ENCODE measurements around the gene ERCC3. TPM values are rescaled to one million over a fixed set of nuclear protein-coding genes. Genes with fewer than 3 reads are reported as not detected.

The ERCC3 gene
- total RNA-seq, 4 donors from 2014 or later, result 25.9 to 293 (median 57.8) TPM

DNA sequence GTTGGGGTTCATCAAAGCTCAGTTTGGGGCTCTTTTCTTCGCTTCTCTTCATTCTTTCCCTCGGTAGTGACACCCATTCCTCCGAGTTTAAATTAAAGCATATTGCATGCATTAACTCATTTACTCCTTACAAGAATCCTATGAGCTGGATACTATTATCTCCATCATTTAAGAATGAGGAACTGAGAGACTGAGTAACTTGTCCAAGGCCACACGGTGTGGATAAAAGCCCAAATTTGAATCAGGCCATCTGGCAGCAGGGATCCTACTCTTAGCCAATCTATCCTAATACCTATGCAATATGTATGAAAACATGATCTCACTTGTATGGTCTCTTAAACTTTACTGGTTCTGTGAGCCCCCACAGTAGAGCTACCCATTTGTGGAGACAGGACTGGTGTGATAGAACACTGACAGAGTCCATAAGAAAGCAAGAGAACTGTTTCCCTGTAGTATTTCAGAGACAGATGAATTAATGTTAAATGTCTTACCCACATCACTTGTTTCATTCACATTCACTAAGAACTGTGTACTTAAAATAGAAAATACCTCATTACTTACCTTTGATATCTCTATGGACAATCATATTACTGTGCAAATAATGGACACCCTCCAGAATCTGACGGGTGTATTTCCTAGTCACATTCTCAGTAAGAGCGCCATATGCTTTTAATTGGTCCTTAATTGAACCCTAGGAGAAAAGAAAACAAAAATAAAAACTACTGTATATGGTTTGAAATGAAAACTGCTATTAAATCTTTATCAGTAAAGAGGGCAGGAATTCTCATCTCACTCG, 20.4 kb upstream of the ERCC3 start:
- no peak for DNase-seq
- peaks cover 0 to 93% (median 0%) of the 10 kb centered on the region in 3 donors for H3K36me3 ChIP-seq
- H3K27ac ChIP-seq, result no peak overlapping the region

DNA sequence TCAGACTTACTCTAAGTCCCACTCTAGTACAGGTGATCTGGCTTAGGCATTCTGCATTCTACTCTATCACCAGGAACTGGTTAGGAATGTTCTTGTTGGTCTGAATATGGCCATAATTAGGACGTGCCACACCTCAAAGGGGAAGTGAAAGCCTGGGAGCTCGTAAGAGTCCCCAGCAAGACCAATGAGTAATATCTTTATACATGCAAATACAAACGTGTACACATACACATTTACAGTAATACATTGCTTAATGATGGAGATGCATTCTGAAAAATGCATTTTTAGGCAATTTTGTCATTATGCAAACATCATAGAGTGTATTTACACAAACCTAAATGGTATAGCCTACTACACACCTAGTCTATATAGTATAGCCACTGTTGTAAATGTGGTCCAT, 19.5 kb upstream of the ERCC3 start:
- H3K4me3 ChIP-seq, result no peak overlapping the region
- TF ChIP-seq POLR2A (IDR thresholded peaks at IDR 0.05), result no peak
- TF ChIP-seq, protein P1, sequence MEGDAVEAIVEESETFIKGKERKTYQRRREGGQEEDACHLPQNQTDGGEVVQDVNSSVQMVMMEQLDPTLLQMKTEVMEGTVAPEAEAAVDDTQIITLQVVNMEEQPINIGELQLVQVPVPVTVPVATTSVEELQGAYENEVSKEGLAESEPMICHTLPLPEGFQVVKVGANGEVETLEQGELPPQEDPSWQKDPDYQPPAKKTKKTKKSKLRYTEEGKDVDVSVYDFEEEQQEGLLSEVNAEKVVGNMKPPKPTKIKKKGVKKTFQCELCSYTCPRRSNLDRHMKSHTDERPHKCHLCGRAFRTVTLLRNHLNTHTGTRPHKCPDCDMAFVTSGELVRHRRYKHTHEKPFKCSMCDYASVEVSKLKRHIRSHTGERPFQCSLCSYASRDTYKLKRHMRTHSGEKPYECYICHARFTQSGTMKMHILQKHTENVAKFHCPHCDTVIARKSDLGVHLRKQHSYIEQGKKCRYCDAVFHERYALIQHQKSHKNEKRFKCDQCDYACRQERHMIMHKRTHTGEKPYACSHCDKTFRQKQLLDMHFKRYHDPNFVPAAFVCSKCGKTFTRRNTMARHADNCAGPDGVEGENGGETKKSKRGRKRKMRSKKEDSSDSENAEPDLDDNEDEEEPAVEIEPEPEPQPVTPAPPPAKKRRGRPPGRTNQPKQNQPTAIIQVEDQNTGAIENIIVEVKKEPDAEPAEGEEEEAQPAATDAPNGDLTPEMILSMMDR (IDR thresholded peaks at IDR 0.05), result no peak
- no peak for DNase-seq

More for the DNA sequence above, 20.4 kb upstream of the ERCC3 start:
- Histone ChIP-seq H3K4me3 (no peak overlapping the region), H3K9me3 (no peaks in the 10 kb centered on the region), H3K4me1 (no peaks in the 10 kb centered on the region), H3K27me3 (no peaks in the 10 kb centered on the region)
- no peak for TF ChIP-seq POLR2A (IDR thresholded peaks at IDR 0.05)
- TF ChIP-seq, protein P1 (IDR thresholded peaks at IDR 0.05), result no peak

DNA sequence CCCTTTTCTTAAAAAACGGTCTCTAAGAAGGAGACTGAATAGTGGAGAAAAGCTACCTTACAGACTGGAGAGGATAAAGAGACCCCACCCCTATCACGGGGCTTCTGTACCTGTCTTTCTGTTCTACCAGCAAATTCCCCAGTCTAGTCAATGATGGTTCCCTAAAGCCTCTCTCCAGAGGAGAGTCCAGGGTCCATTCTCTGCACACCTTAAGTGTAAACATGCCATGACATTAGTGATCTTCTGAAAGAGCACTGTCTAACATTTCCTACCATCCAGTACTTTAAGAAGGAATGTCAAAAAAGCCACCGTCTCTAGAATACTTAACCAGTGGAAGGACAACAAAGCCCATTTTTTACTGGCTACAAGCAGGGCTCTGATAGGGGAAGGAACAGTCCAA, 17.0 kb upstream of the ERCC3 start:
- H3K27me3 ChIP-seq, result no peaks in the 10 kb centered on the region
- no peaks in the 10 kb centered on the region for H3K9me3 ChIP-seq
- no peaks in the 10 kb centered on the region for H3K4me1 ChIP-seq
- H3K4me3 ChIP-seq, result no peak overlapping the region
- TF ChIP-seq, protein P1 (IDR thresholded peaks at IDR 0.05), result no peak
- DNase-seq, result no peak
- no peak overlapping the region for H3K27ac ChIP-seq
- peaks cover 0 to 88% (median 0%) of the 10 kb centered on the region in 3 donors for H3K36me3 ChIP-seq

More for the DNA sequence above, 19.5 kb upstream of the ERCC3 start:
- Histone ChIP-seq H3K27ac (no peak overlapping the region), H3K27me3 (no peaks in the 10 kb centered on the region), H3K9me3 (no peaks in the 10 kb centered on the region), H3K36me3 (peaks cover 0 to 92% (median 0%) of the 10 kb centered on the region in 3 donors), H3K4me1 (no peaks in the 10 kb centered on the region)

DNA sequence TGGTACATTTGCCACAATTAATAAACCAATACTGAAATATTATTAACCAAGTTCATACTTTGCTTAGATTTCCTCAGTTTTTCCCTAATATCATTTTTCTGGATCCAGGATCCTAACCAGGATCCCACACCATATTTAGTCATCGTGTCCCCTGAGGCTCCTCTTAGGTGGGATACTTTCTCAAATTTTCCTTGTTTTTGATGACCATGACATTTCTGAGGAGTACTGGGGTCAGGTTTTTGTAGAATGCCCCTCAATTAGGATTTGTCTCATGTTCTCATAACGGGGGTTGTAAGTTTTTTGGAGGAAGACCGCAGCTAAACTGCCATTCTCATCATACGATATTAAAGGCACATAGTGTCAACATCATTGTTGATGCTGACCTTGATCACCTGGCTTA, 15.5 kb upstream of the ERCC3 start:
- peaks cover 0 to 87% (median 0%) of the 10 kb centered on the region in 3 donors for H3K36me3 ChIP-seq

DNA sequence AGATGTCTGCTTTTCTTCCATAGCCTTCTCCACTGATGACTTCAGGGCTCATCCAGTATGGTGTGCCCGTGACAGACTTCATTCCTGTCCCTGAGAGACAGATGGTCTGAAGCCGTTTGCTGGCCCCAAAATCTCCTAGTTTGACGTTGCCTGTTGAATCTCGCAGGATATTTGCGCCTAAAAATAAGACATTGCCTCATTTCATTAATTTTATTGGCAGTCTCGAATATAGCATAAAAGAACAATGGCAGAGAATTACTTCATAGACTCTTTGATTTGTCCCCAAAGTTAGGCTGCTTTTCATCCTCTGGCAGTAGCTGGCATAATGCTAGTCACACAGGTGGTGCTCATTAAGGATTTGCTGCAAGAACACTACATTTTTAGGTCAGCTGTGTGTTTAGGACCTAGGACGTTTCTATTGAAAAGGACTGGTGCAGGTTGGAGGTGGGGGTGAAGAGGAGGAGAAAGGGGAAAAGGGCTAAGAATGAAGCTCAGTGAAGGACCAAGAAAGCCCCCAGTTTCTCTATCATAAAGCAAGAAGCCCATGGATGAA, 14.7 kb upstream of the ERCC3 start:
- H3K27ac ChIP-seq, result no peak overlapping the region
- no peak for DNase-seq
- H3K4me3 ChIP-seq, result no peak overlapping the region
- H3K4me1 ChIP-seq, result no peaks in the 10 kb centered on the region
- no peaks in the 10 kb centered on the region for H3K9me3 ChIP-seq
- TF ChIP-seq, protein P1 (IDR thresholded peaks at IDR 0.05), result no peak
- no peak for TF ChIP-seq POLR2A (IDR thresholded peaks at IDR 0.05)
- peaks cover 0 to 80% (median 0%) of the 10 kb centered on the region in 3 donors for H3K36me3 ChIP-seq
- H3K27me3 ChIP-seq, result no peaks in the 10 kb centered on the region

More for the DNA sequence above, 15.5 kb upstream of the ERCC3 start:
- Histone ChIP-seq H3K9me3 (no peaks in the 10 kb centered on the region), H3K27ac (no peak overlapping the region), H3K4me3 (no peak overlapping the region), H3K4me1 (no peaks in the 10 kb centered on the region), H3K27me3 (no peaks in the 10 kb centered on the region)
- TF ChIP-seq, protein P1 (IDR thresholded peaks at IDR 0.05), result no peak
- no peak for DNase-seq
